NOMO-1 treated with dmso at 0.1 percent for 144 hours (cell line): ENCODE data around the gene DPH2.

ENCODE experiments used
- DNase-seq: peaks from one replicate; lab custom pipeline; 2025; ENCODE audit not compliant: unreplicated experiment; lab: John Stamatoyannopoulos, UW

DPH2 gene

GRCh38 chr1:43965316-43965715 is 4.5 kb upstream of the DPH2 start:
- no peak for DNase-seq

DNA sequence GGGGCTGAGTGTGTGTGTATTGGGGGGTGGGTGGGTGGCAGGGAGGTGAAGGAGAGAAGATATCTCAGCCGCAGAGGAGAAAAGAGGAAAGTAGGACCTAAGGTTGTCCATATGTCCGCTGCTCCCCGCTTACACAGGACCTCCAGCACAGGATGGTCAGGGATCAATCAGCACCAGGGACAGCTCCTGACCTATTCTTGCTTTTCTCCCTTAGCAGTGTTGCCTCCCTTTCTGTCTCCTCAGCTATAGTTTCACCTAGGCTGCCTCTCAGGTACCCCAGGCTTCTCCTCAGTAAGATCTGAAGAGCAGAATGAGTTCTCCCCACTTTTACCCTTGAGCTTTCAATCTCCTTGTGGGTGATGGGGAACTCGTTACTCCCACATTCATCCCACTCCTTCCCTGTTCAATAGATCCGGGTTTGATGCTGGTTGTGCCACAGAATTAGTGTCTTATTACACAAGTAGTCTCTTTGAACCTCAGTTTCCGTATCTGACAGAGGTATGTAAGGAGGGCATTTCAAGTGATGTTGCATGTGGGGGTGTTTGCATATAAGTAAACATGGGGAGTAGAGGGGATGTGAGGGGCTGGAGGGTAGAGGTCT is 1.4 kb upstream of the DPH2 start:
- no peak for DNase-seq

DNA sequence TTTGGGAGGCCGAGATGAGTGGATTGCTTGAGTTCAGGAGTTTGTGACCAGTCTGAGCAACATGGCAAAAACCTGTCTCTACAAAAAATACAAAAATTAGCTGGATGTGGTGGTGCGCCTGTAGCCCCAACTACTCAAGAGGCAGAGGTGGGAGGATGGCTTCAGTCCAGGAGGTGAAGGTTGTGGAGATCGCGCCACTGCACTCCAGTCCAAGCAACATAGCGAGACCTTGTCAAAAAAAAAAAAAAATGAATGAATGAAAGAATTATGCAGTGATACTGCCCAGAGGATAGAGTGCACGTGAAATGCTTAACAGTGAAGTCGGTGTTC is 429 bp upstream of the DPH2 start:
- no peak for DNase-seq

DNA sequence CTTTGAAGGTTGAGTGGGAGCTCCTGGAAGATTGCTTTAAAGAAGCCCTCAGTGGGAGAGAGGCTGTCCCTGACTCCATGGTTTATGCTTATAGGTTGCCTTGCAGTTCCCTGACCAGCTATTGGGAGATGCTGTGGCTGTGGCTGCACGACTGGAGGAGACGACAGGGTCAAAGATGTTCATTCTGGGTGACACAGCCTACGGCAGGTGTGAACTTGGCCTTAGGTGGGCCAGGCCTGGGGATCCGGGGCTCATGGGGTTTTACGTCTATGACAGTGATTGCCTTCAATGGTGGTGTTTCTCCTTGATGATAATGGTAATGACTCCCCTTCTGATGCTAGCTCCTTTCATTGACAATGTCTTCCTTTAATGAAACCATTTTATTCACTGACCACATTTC is 692 bp downstream of the DPH2 start:
- DNase-seq = no peak

DNA sequence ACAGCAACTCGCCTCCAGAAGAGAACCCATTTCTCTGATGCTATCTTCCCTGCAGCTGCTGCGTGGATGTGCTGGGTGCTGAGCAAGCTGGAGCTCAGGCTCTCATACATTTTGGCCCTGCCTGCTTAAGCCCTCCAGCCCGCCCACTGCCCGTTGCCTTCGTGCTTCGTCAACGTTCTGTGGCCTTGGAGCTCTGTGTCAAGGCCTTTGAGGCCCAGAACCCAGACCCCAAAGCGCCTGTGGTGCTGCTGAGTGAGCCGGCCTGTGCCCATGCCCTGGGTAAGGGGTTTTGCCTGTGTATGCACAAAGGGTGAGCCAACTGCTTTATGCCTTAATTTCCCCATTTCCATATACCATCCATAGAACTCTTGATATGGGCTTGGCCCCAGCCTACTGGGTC is 1.1 kb downstream of the DPH2 start:
- DNase-seq = no peak

- DNase-seq = no peak
These were observed 1.6 kb downstream of the DPH2 start for GRCh38 chr1:43971336-43971980.

DNA sequence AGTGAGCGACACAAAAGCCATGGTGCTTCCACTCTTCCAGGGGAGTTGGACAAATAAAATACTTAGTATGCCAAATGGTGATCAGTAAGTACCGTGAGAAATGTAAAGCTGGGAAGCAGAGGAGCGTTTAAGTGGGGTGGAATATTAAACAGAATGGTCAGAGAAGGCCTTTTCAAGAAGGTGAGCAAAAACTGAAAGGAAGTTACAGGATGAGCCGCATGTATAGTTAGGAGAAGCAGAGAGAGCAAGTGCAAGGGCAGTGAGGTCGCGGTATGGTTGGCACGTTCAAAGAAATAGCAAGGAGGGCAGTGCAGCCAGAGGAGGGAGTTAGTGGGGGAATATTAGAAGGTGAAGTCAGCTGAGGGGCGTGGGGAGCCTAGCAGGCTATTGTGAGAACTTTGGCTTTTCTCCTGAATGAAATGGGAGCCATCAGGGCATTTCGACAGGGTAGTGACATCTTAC is 4.2 kb downstream of the DPH2 start:
- DNase-seq = no peak

- peak; percentile 91 for DNase-seq
These were observed 4.8 kb downstream of the DPH2 start, which contains the start of gene ATP6V0B for GRCh38 chr1:43974443-43975248. Gene ATP6V0B (plus strand): TSS chr1:43974960. CDS start chr1:43975041, 81 bp downstream.

GRCh38 chr1:43975249-43975961 is 5.6 kb downstream of the DPH2 start:
- peak; percentile 67 for DNase-seq

DNA sequence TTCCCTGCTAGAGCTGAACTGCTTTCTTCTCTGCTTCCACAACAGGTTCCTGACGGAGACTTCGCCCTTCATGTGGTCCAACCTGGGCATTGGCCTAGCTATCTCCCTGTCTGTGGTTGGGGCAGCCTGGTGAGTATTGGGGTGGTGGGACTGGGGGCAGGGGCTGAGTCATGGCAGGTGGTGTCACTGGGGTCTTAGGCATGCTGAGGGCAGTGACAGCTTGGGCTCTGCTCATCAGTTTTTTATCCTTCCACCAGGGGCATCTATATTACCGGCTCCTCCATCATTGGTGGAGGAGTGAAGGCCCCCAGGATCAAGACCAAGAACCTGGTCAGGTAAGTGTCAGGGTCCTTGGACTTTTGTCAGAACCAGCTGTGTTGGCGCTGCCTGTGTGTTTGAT is 6.2 kb downstream of the DPH2 start:
- no peak for DNase-seq

- no peak for DNase-seq
These were observed 7.1 kb downstream of the DPH2 start for GRCh38 chr1:43976890-43977289.

DNA sequence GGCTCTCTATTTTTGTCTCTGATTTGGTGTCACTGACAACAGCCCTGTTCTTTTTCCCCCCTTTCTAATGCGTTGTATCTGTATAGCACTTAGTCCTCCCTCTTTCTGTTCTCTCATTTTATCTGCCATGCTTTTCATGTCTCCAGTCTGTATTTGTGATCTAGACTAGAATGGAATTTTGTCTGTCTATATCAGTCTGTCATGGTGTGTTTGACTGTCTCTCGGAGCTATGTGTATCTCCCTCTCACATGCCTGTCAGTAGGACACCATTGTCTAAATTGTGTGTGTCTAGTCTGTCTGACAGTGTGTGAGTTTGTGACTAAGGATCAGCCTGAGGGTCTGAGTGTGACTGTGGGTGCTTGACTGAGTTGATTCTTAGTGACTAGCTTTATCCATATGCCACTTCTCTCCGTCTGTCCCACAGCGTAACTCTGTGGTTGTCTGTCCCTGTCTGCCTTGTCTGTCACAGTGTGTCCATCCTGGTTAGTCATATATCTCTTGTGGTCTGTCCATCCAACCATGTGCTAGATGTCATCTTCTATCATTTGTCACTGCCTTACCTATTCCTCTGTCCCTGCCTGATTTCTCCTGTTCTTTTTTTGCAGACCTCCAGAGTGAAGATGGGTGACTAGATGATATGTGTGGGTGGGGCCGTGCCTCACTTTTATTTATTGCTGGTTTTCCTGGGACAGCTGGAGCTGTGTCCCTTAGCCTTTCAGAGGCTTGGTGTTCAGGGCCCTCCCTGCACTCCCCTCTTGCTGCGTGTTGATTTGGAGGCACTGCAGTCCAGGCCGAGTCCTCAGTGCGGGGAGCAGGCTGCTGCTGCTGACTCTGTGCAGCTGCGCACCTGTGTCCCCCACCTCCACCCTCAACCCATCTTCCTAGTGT is 7.8 kb downstream of the DPH2 start:
- DNase-seq = no peak

DNA sequence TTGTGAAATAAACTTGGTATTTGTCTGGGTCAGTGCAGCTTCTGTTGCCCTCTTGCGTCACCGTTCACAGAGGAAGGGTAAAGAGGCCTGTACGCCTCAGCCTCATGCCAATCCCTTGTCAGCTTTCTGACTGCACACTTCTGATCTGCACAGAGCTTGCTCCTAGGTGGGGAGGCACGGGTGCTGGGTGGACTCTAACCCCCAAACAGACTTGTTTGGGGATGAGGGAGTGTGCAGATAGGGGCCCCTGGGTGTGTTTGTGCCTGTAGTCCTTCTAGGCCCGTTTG is 8.4 kb downstream of the DPH2 start:
- DNase-seq = no peak

GRCh38 chr1:43978551-43979260 is 8.9 kb downstream of the DPH2 start, which contains the start of gene B4GALT2:
Gene B4GALT2 (plus strand): TSS chr1:43979210. CDS start chr1:43981161, 1,951 bp downstream.
- DNase-seq = no peak

- no peak for DNase-seq
These were observed 9.4 kb downstream of the DPH2 start for GRCh38 chr1:43979261-43979527.

DNA sequence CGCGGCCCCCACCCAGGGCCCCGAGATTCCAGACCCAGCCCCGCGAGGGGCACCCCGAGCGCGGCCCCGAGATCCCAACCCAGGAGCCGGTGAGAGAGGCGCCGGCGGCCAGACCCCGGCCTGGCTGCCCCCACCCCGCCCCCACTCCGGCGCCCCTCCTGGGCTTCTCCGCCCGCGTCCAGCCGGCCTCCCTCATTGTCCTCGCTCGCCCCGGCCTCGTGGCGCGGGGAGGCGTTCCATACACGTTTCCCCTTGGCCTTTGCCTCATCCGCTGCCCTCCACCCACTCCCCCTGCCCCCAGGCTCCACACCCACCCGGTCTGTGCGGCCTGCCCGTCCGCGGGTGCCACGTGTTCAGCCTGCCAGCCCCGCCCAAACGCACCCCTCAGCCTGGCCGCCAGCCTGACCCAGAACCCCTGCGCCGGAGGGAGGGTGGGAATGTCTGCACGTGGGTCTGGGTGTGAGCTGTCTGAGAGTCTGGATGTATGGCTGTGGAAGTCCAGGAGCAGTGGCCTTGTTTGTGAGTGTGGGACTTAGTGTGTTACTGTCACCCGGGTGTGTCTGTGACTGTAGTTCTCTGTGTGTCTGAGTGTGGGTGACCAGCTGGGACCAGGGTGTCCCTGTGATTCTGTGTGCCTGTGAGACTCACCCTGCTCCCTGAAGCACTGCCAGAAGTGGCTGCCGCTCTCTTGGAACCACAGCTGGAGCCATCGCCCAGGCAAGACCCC is 9.9 kb downstream of the DPH2 start:
- DNase-seq = no peak

DNA sequence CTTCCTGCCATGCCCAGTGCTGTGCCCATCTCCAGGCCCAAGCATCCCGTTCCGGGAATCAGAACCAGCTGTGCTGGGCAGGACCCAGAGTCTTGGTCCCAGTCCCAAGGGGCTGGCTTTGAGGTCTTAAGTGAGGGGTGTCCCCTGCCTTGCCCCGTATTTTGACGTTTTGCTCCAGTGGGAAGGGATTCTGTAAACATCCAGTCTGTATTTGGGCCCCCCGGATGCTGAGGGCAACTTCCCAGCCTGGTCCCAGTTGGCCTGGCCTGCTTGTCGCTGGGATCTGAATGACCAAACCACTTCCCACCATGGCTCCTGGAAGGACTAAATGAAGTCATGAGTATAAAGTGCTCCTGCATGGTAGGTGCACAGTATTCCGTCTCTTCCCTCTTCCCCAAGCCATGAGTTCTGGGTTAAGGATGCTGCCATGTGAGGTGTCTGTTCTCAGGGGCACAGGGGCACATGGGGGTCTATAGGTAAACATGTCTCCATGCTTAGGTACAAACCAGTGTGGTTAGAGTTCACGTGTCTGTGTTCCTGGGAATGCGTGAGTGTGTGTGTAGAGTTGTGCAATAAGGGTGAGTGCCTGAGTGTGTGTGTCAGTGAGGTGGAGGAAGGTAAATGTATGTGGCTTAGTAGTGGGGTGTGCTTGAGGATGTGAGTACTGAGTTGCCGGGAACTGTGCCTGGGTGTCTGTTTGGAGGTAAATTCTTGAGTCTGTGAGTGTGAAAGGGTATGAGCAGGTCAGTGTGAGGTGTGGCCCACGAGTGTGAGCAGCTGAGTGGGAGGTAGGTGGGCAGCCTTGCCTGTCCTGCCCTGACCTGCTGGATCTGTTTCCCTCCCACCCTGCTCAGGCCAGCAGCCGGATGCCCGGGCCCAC is 10.7 kb downstream of the DPH2 start:
- DNase-seq = no peak

- no peak for DNase-seq
These were observed 11.3 kb downstream of the DPH2 start for GRCh38 chr1:43981135-43981491.

GRCh38 chr1:43981636-43982035 is 11.8 kb downstream of the DPH2 start:
- DNase-seq = no peak
